HepG2 (cell line): ENCODE data around the gene RNU6-8. TPM values are rescaled to one million over a fixed set of nuclear protein-coding genes. Genes with fewer than 3 reads are reported as not detected.

Source experiments
- DDIT3 ChIP-seq: sonication (generic); formaldehyde crosslinking; IDR thresholded peaks from 2 replicates; pipeline ENCODE4 v1.4.0; 2020; ENCODE audit warnings: mild to moderate bottlenecking, missing genetic modification reagents
- GPN1 ChIP-seq: sonication (generic); formaldehyde crosslinking; IDR thresholded peaks from 2 replicates; pipeline ENCODE4 v1.5.1; 2020; ENCODE audit warnings: missing genetic modification reagents, borderline replicate concordance
- HOXA3 ChIP-seq: sonication (generic); formaldehyde crosslinking; IDR thresholded peaks from 2 replicates; pipeline ENCODE4 v1.5.0; 2020; ENCODE audit warnings: missing genetic modification reagents
- KLF6 ChIP-seq: IDR thresholded peaks from 2 replicates; pipeline ENCODE4 v1.8.0; 2016; ENCODE audit warnings: missing biosample characterization, missing genetic modification reagents
- NPAS2 ChIP-seq: sonication (generic); formaldehyde crosslinking; IDR thresholded peaks from 2 replicates; pipeline ENCODE4 v1.8.0; 2022; ENCODE audit warnings: mild to moderate bottlenecking, missing genetic modification reagents, borderline replicate concordance
- PRDM10 ChIP-seq: sonication (generic); formaldehyde crosslinking; IDR thresholded peaks from 2 replicates; pipeline ENCODE4 v1.4.0; 2020; ENCODE audit warnings: low read depth, missing genetic modification reagents
- SIX1 ChIP-seq: sonication (generic); formaldehyde crosslinking; IDR thresholded peaks from 2 replicates; pipeline ENCODE4 v1.4.0; 2020; ENCODE audit warnings: missing genetic modification reagents, borderline replicate concordance
- STAT6 ChIP-seq: sonication (generic); formaldehyde crosslinking; IDR thresholded peaks from 2 replicates; pipeline ENCODE4 v1.4.0; 2020; ENCODE audit warnings: missing genetic modification reagents, mild to moderate bottlenecking, borderline replicate concordance
- WIZ ChIP-seq: sonication (generic); formaldehyde crosslinking; IDR thresholded peaks from 2 replicates; pipeline ENCODE4 v1.5.1; 2020; ENCODE audit warnings: mild to moderate bottlenecking, missing genetic modification reagents
- ZFP1 ChIP-seq: IDR thresholded peaks from 2 replicates; pipeline ENCODE4 v1.6.1; 2016
- ZNF260 ChIP-seq: sonication (generic); formaldehyde crosslinking; IDR thresholded peaks from 2 replicates; pipeline ENCODE4 v1.4.0; 2020; ENCODE audit warnings: missing genetic modification reagents, low read depth, mild to moderate bottlenecking, borderline replicate concordance
- ZNF362 ChIP-seq: sonication (generic); formaldehyde crosslinking; IDR thresholded peaks from 2 replicates; pipeline ENCODE4 v1.4.0; 2020; ENCODE audit warnings: missing genetic modification reagents, mild to moderate bottlenecking, borderline replicate concordance
- ZNF558 ChIP-seq: sonication (generic); formaldehyde crosslinking; IDR thresholded peaks from 2 replicates; pipeline ENCODE4 v1.9.0; 2022; ENCODE audit warnings: mild to moderate bottlenecking, missing genetic modification reagents, borderline replicate concordance
- ZNF563 ChIP-seq: sonication (generic); formaldehyde crosslinking; IDR thresholded peaks from 2 replicates; pipeline ENCODE4 v1.8.0; 2022; ENCODE audit warnings: mild to moderate bottlenecking, moderate library complexity, missing genetic modification reagents
- ZNF644 ChIP-seq: IDR thresholded peaks from 2 replicates; pipeline ENCODE4 v1.6.1; 2016; ENCODE audit warnings: low read depth
- ZNF780A ChIP-seq: sonication (generic); formaldehyde crosslinking; IDR thresholded peaks from 2 replicates; pipeline ENCODE4 v1.8.0; 2022; ENCODE audit warnings: mild to moderate bottlenecking, missing genetic modification reagents, moderate library complexity
- ZNF781 ChIP-seq: sonication (generic); formaldehyde crosslinking; IDR thresholded peaks from 2 replicates; pipeline ENCODE4 v1.5.1; 2020; ENCODE audit warnings: borderline replicate concordance, mild to moderate bottlenecking, missing genetic modification reagents; ENCODE audit errors: not compliant biosample characterization
- ZNF841 ChIP-seq: sonication (generic); formaldehyde crosslinking; IDR thresholded peaks from 2 replicates; pipeline ENCODE4 v1.8.1; 2023; ENCODE audit warnings: missing genetic modification reagents, borderline replicate concordance
- polyA plus RNA-seq, 8 experiments: library from polyadenylated mRNA; depleted of rRNA in 3 of 8; stranded (reverse) in 7 of 8; unstranded in 1 of 8; fragments of >200 nt; fragmentation: Illumina TruSeq in 4 of 8; extraction: Trizol in 4 of 8; gene quantifications; 2 replicates each; pipeline versions ENCODE4 v1.2.1 to v1.2.3, GENCODE V29; 2011 to 2016; ENCODE audit warnings: low read depth in 4 of 8, missing spikeins in 1 of 8, mixed read lengths in 1 of 8; ENCODE audit not compliant: insufficient read depth in 1 of 8
- total RNA-seq, 5 experiments: library from RNA; depleted of rRNA; stranded (reverse); fragments of >200 nt; fragmentation: Illumina TruSeq; extraction: Trizol; gene quantifications; 2 replicates each; pipeline ENCODE4 v1.2.3, GENCODE V29; 2016; ENCODE audit warnings: low read depth in 1 of 5

RNU6-8 gene
- total and polyA plus RNA-seq, 2 of the 13 experiments (the other 11 are each of a cell fraction or from before 2014, with no cell fraction given) = under 0.01 TPM; not detected in 1

- TF ChIP-seq ZNF841 (CRISPR knock-in tag) (no peak), NPAS2 (peak; percentile 59; the same call in 1 of the 2 replicates), ZNF781 (CRISPR knock-in tag) (peak; percentile 90), DDIT3 (CRISPR knock-in tag) (no peak), PRDM10 (CRISPR knock-in tag) (no peak), HOXA3 (peak; percentile 87), ZNF644 (CRISPR knock-in tag) (peak; percentile 55; the same call in 1 of the 2 replicates), KLF6 (peak; percentile 88; the same call in 1 of the 2 replicates), ZNF780A (no peak), ZFP1 (CRISPR knock-in tag) (no peak), ZNF362 (CRISPR knock-in tag) (peak; percentile 70; the same call in 1 of the 2 replicates), ZNF563 (CRISPR knock-in tag) (peak; percentile 99), ZNF558 (CRISPR knock-in tag) (peak; percentile 42; the same call in 1 of the 2 replicates), SIX1 (CRISPR knock-in tag) (0 out of 2 replicates have a peak, but pooled peaks have one; percentile 23), ZNF260 (no peak), WIZ (peak; percentile 65), GPN1 (CRISPR knock-in tag) (no peak; the same call in 1 of the 2 replicates), STAT6 (peak; percentile 97; the same call in 1 of the 2 replicates)
Observed at GRCh38 chr14:32202998-32203882, at the start of gene RNU6-8 (continued).
